Measurements from ENCODE around the gene CARMIL1. TPM values are rescaled to one million over a fixed set of nuclear protein-coding genes. Genes with fewer than 3 reads are reported as not detected.

The CARMIL1 gene
- total RNA-seq, 1 experiment from 2014 or later, result 23.6 TPM

- Histone ChIP-seq H3K4ac (ENCODE audit: low read depth, low read length) (no peak overlapping the region), H3K23me2 (ENCODE audit: insufficient read length, low read depth, low read length, poor library complexity, severe bottlenecking) (no peaks in the 10 kb centered on the region), H4K8ac (replicated peaks; ENCODE audit: insufficient read length, low read depth, low read length) (no peak overlapping the region), H2BK12ac (ENCODE audit: insufficient read length, low read depth, low read length) (no peak overlapping the region), H3K9me3 (ENCODE audit: control insufficient read depth, low read depth, low read length) (no peaks in the 10 kb centered on the region), H2BK5ac (ENCODE audit: insufficient read length, low read length) (no peak overlapping the region), H4K5ac (ENCODE audit: insufficient read length, low read depth, low read length) (no peak overlapping the region), H2AFZ (ENCODE audit: low read length) (no peak overlapping the region), H3K4me1 (ENCODE audit: insufficient read depth, low read length) (no peaks in the 10 kb centered on the region), H4K91ac (ENCODE audit: insufficient read length, low read depth, low read length) (no peak overlapping the region), H3K18ac (ENCODE audit: insufficient read length, low read depth, low read length) (no peak overlapping the region), H2AK5ac (ENCODE audit: insufficient read length, low read length) (no peak overlapping the region), H3K23ac (ENCODE audit: insufficient read length, low read depth, low read length) (no peak overlapping the region), H3K56ac (ENCODE audit: insufficient read length, low read depth, low read length) (no peak overlapping the region), H3K27me3 (ENCODE audit: insufficient read depth, low read length) (no peaks in the 10 kb centered on the region), H2BK15ac (ENCODE audit: low read depth, low read length) (no peak overlapping the region), H3K27ac (ENCODE audit: insufficient read length, low read depth, low read length) (no peak overlapping the region), H3T11ph (ENCODE audit: low read length) (no peak overlapping the region), H3K79me1 (ENCODE audit: insufficient read depth, low read depth, low read length, poor library complexity, severe bottlenecking) (no peaks in the 10 kb centered on the region), H2BK120ac (ENCODE audit: low read depth, low read length, poor library complexity, severe bottlenecking) (no peak overlapping the region), H3K9ac (ENCODE audit: extremely low read depth, insufficient read length, low read length) (no peak overlapping the region), H3K4me2 (ENCODE audit: insufficient read depth, insufficient read length, low read length) (no peak overlapping the region), H3K79me2 (ENCODE audit: insufficient read depth, low read length) (no peaks in the 10 kb centered on the region), H4K20me1 (ENCODE audit: control insufficient read depth, insufficient read depth, insufficient read length) (no peaks in the 10 kb centered on the region), H2BK20ac (ENCODE audit: low read depth, low read length, poor library complexity, severe bottlenecking) (no peak overlapping the region), H3K14ac (ENCODE audit: insufficient read depth, low read length) (no peak overlapping the region)
- no peak overlapping the region for H3K4me3 Mint-ChIP-seq
- H3K9me3 Mint-ChIP-seq, result no peaks in the 10 kb centered on the region
- peaks cover 2 to 7% of the 10 kb centered on the region in 2 experiments for H3K4me1 Mint-ChIP-seq
- no peak for TF ChIP-seq CTCF (conservative IDR thresholded peaks at IDR 0.05)
- peaks cover 0 to 1% (median 0%) of the 10 kb centered on the region in 3 experiments; a peak in 1 of 7 replicates for H3K36me3 Mint-ChIP-seq (ENCODE audit: insufficient read depth in 1 of 3, low read depth in 3 of 3)
- H3K27ac Mint-ChIP-seq, result no peak overlapping the region
- no peak for DNase-seq
- H3K27me3 Mint-ChIP-seq (ENCODE audit: low read depth), result no peaks in the 10 kb centered on the region
- no CpG with 5 or more reads among the region's 2 CpGs for WGBS (ENCODE audit: extremely low coverage, insufficient read length, low lambda C conversion rate)
These were observed 281.7 kb downstream of the CARMIL1 start for GRCh38 chr6:25560865-25561264.

All from H9 (cell line).